Gastrocnemius medialis (tissue), 4 donors: Measurements from ENCODE around the gene MORC3. TPM values are rescaled to one million over a fixed set of nuclear protein-coding genes. Genes with fewer than 3 reads are reported as not detected.
A peak's percentile ranks its signal among the peaks of the same experiment; 100 is the strongest.

Experiments used
- ATAC-seq, 2 donors: fragments of 150-250 bp; one replicate each; pipeline ENCODE4 v1.9.1; 2016
- DNase-seq, 2 donors: peaks; one replicate each; pipeline ENCODE4 v3.0.0-alpha.2; 2019
- H3K27ac ChIP-seq, 4 donors: fragments of 200-600 bp; sonication (generic); 1 replicate in 1 of 4; 2 replicates in 3 of 4; pipeline ENCODE4 v1.5.1; 2016 to 2018; ENCODE audit warnings: mild to moderate bottlenecking in 2 of 4, moderate library complexity in 1 of 4
- H3K27me3 ChIP-seq, 3 donors: fragments of 200-600 bp; sonication (generic) in 2 of 3; 1 replicate in 1 of 3; 2 replicates in 2 of 3; pipeline versions ENCODE4 v1.5.1 to v1.6.0; 2016 to 2019; ENCODE audit warnings: mild to moderate bottlenecking in 1 of 3, moderate library complexity in 1 of 3
- H3K36me3 ChIP-seq, 2 donors: fragments of 200-600 bp; sonication (generic) in 1 of 2; one replicate each; pipeline ENCODE4 v1.5.1; 2017 to 2018
- H3K4me1 ChIP-seq, 2 donors: fragments of 200-600 bp; sonication (generic) in 1 of 2; one replicate each; pipeline ENCODE4 v1.5.1; 2016 to 2017; ENCODE audit warnings: mild to moderate bottlenecking in 2 of 2
- H3K4me3 ChIP-seq, 4 donors: fragments of 200-600 bp; sonication (generic) in 3 of 4; 1 replicate in 1 of 4; 2 replicates in 3 of 4; pipeline ENCODE4 v1.5.1; 2016 to 2019; ENCODE audit warnings: mild to moderate bottlenecking in 2 of 4
- H3K9me3 ChIP-seq, 3 donors: fragments of 200-600 bp; sonication (generic) in 2 of 3; 1 replicate in 1 of 3; 2 replicates in 2 of 3; pipeline ENCODE4 v1.5.1; 2016 to 2019
- CTCF ChIP-seq, 5 experiments: fragments of 450-650 bp in 3 of 5; fragments of 200-600 bp in 2 of 5; sonication (generic) in 2 of 5; IDR thresholded peaks in 4 of 5; conservative IDR thresholded peaks in 1 of 5; 1 replicate in 4 of 5; 2 replicates in 1 of 5; pipeline ENCODE4 v1.5.1; 2016 to 2019; ENCODE audit warnings: antibody characterized with exemption in 5 of 5, mild to moderate bottlenecking in 3 of 5, moderate library complexity in 3 of 5
- POLR2A ChIP-seq, 2 donors: fragments of 450-650 bp; IDR thresholded peaks; one replicate each; pipeline ENCODE4 v1.6.1; 2017; ENCODE audit warnings: antibody characterized with exemption in 2 of 2, mild to moderate bottlenecking in 2 of 2, moderate library complexity in 2 of 2
- in situ Hi-C, 4 donors: fragments of 200-750 bp; cut with MboI; loops; one replicate each; pipeline versions ENCODE4 v1.15.0 to v1.8.0; 2017; ENCODE audit warnings: low sequenced_read_pairs in 4 of 4
- intact Hi-C: fragments of 100-400 bp; cut with DNase I; formaldehyde crosslinking; loops from one replicate; pipeline ENCODE4 v1.15.1; 2023; ENCODE audit warnings: low total_unique reads
- total RNA-seq, 4 donors: library from RNA; depleted of rRNA; stranded (reverse); fragments of >200 nt; gene quantifications; one replicate each; pipeline versions ENCODE4 v1.1.0 to v1.2.3, GENCODE V29; 2016

Gene MORC3
- total RNA-seq, 4 donors from 2014 or later: 28.1 to 35.5 (median 31.7) TPM

GRCh38 chr21:36288651-36289243 lies 31.2 kb upstream of the MORC3 start:
- Histone ChIP-seq H3K4me1 (peaks cover 12 to 13% of the 10 kb centered on the region in 2 donors), H3K27me3 (no peaks in the 10 kb centered on the region), H3K9me3 (no peaks in the 10 kb centered on the region), H3K4me3 (no peak overlapping the region), H3K36me3 (peaks cover 0 to 5% of the 10 kb centered on the region in 2 donors), H3K27ac (peak overlapping the region in 3 of 4 donors; percentile 39 to 66 (median 58))
- DNase-seq (no peak), ATAC-seq (peak in 1 of 2 donors; percentile 69)
- in situ Hi-C loops (no loop called here), intact Hi-C loops (no loop called here)
- TF ChIP-seq POLR2A (IDR thresholded peaks at IDR 0.05) (no peak), CTCF (IDR thresholded peaks at IDR 0.05 in 4 of 5, conservative IDR thresholded peaks at IDR 0.05 in 1 of 5) (no peak)

GRCh38 chr21:36291509-36291908 lies 28.5 kb upstream of the MORC3 start:
- intact Hi-C loops: no loop called here
- Histone ChIP-seq H3K4me1 (peaks cover 12 to 13% of the 10 kb centered on the region in 2 donors), H3K9me3 (no peaks in the 10 kb centered on the region), H3K4me3 (no peak overlapping the region), H3K27ac (no peak overlapping the region), H3K27me3 (no peaks in the 10 kb centered on the region), H3K36me3 (peaks cover 0 to 6% of the 10 kb centered on the region in 2 donors)
- ATAC-seq (no peak), DNase-seq (no peak)
- TF ChIP-seq CTCF (IDR thresholded peaks at IDR 0.05 in 4 of 5, conservative IDR thresholded peaks at IDR 0.05 in 1 of 5) (no peak), POLR2A (IDR thresholded peaks at IDR 0.05) (no peak)
- in situ Hi-C loops: no loop called here

- H3K27ac ChIP-seq: no peak overlapping the region
- H3K4me3 ChIP-seq: no peak overlapping the region
- DNase-seq: no peak
- no peaks in the 10 kb centered on the region for H3K4me1 ChIP-seq
- H3K27me3 ChIP-seq: no peaks in the 10 kb centered on the region
- TF ChIP-seq CTCF (IDR thresholded peaks at IDR 0.05 in 4 of 5, conservative IDR thresholded peaks at IDR 0.05 in 1 of 5) (no peak), POLR2A (IDR thresholded peaks at IDR 0.05) (no peak)
- H3K9me3 ChIP-seq: no peaks in the 10 kb centered on the region
- ATAC-seq: no peak
- in situ Hi-C loops (no loop called here), intact Hi-C loops (no loop called here)
- peaks cover 0 to 6% of the 10 kb centered on the region in 2 donors for H3K36me3 ChIP-seq
Measured at GRCh38 chr21:36297406-36297937, 22.5 kb upstream of the MORC3 start.

- H3K36me3 ChIP-seq: peaks cover 0 to 6% of the 10 kb centered on the region in 2 donors
- ATAC-seq: peak; percentile 36 to 63
- H3K9me3 ChIP-seq: no peaks in the 10 kb centered on the region
- no peak overlapping the region for H3K27ac ChIP-seq
- no peaks in the 10 kb centered on the region for H3K27me3 ChIP-seq
- H3K4me1 ChIP-seq: no peaks in the 10 kb centered on the region
- intact Hi-C loops: no loop called here
- H3K4me3 ChIP-seq: no peak overlapping the region
- TF ChIP-seq POLR2A (IDR thresholded peaks at IDR 0.05) (peak; percentile 17 to 39), CTCF (IDR thresholded peaks at IDR 0.05 in 4 of 5, conservative IDR thresholded peaks at IDR 0.05 in 1 of 5) (no peak)
- in situ Hi-C loops: no loop called here
- DNase-seq: peak; percentile 37 to 46
Measured at GRCh38 chr21:36297938-36298572, 21.9 kb upstream of the MORC3 start.
